ENCODE measurements around the gene SPAG5.

SPAG5 gene

GRCh38 chr17:28538296-28538895, 60.4 kb downstream of the SPAG5 start:
- no peak for DNase-seq

- no peak for DNase-seq
These were observed 61.6 kb downstream of the SPAG5 start for GRCh38 chr17:28537219-28537610.

GRCh38 chr17:28536532-28537218, 62.1 kb downstream of the SPAG5 start:
- no peak for DNase-seq

- DNase-seq: no peak
These were observed 64.0 kb downstream of the SPAG5 start for GRCh38 chr17:28534740-28535375.

GRCh38 chr17:28533091-28533807, 65.6 kb downstream of the SPAG5 start:
- no peak for DNase-seq

GRCh38 chr17:28532050-28532960, 66.5 kb downstream of the SPAG5 start:
- DNase-seq: no peak

GRCh38 chr17:28530926-28531325, 67.9 kb downstream of the SPAG5 start:
- DNase-seq: no peak

- no peak for DNase-seq
These were observed 68.6 kb downstream of the SPAG5 start for GRCh38 chr17:28530250-28530649.

GRCh38 chr17:28529013-28529400, 69.8 kb downstream of the SPAG5 start:
- no peak for DNase-seq

GRCh38 chr17:28528327-28529012, 70.4 kb downstream of the SPAG5 start:
- no peak for DNase-seq

GRCh38 chr17:28527859-28528258, 71.0 kb downstream of the SPAG5 start:
- DNase-seq: no peak

Measured in CD4-positive, alpha-beta T cell treated with Interleukin-1 beta for 1 hour (primary cell).